GM18951 (cell line): ENCODE results near the gene TOMM7.

Source experiments
- POLR2A ChIP-seq: IDR thresholded peaks from 4 replicates; pipeline ENCODE4 v1.6.1; 2011; ENCODE audit warnings: mild to moderate bottlenecking; ENCODE audit not compliant: insufficient read length, insufficient read depth; ENCODE audit errors: extremely low read depth
- in situ Hi-C: fragments of 300-500 bp; cut with MboI; formaldehyde crosslinking; loops from one replicate; pipeline ENCODE4 v1.12.0; 2022; ENCODE audit warnings: low sequenced_read_pairs, mixed read lengths, inconsistent platforms; ENCODE audit not compliant: unreplicated experiment

Gene TOMM7

GRCh38 chr7:22822486-22823141 lies at the start of gene TOMM7:
TOMM7 (minus strand) TSS chr7:22822849; CDS start chr7:22822779, 70 bp downstream.
- peak; percentile 80 for TF ChIP-seq POLR2A
- in situ Hi-C loops = no loop called here

- in situ Hi-C loops = no loop called here
- TF ChIP-seq POLR2A = no peak
Observed at GRCh38 chr7:22872096-22872807, 49.6 kb upstream of the TOMM7 start.

GRCh38 chr7:22871661-22872060 lies 49.0 kb upstream of the TOMM7 start:
- in situ Hi-C loops = no loop called here
- TF ChIP-seq POLR2A = no peak

GRCh38 chr7:22868509-22868908 lies 45.9 kb upstream of the TOMM7 start:
- TF ChIP-seq POLR2A = no peak
- in situ Hi-C loops = no loop called here

DNA sequence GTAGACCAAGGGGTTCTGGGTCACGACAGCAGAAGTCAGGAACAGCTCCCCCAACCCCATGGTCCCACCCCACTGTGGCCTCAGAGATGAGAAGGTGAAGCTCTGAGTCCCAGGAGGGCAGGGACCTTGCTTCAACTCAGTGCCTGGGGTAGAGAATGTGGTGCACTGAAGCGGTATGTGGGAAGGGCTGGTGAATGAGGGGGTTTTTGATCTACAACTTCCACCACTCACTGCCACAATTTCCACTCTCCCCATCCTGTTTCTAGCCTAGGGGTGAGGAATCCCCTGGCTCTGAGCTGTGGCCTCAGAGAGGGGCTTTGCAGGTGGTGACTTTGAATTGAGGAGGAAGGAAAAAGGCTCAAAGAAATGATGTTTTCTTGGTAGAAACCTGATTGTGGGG lies 44.9 kb upstream of the TOMM7 start:
- in situ Hi-C loops = no loop called here
- no peak for TF ChIP-seq POLR2A

GRCh38 chr7:22867003-22867402 lies 44.4 kb upstream of the TOMM7 start:
- in situ Hi-C loops = no loop called here
- TF ChIP-seq POLR2A = no peak

DNA sequence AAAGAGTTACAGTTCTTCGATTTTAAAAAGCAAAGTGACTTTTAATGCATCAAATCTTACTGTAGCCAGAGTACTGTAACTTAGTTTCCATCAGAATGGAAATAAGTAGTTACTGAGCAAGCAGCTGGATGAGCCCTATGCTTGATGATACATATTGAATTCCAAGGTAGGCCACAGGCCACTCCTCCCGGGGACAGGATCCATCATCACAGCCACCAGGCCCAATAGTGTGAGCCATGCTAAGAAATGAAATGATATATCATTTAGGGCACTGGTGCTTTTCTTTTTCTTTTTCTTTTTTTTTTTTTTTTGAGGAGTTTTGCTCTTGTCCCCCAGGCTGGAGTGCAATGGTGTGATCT lies 42.9 kb upstream of the TOMM7 start:
- TF ChIP-seq POLR2A = no peak
- in situ Hi-C loops = no loop called here

- in situ Hi-C loops = no loop called here
- TF ChIP-seq POLR2A = peak; percentile 30
Observed at GRCh38 chr7:22864855-22865601, 42.4 kb upstream of the TOMM7 start.

DNA sequence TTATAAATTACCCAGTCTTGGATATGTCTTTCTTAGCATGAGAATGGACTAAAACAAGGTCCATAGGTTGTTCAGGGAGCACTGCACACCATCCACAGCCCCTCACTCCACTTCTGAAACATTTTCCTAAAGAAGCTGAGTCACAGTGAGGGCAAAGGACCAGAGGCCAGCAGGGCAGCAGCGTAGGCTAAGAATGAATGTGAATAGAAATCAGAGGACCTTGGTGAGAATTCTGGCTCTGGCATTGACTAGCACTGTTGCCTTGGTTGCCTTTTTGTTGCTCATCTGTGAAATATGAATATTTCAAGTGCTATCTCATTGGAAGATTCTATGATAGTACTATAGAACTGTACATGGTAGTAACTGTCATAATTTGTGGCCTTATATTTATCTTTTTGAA lies 41.7 kb upstream of the TOMM7 start:
- no peak for TF ChIP-seq POLR2A
- in situ Hi-C loops = no loop called here

- in situ Hi-C loops = no loop called here
- TF ChIP-seq POLR2A = no peak
Observed at GRCh38 chr7:22863156-22863899, 40.7 kb upstream of the TOMM7 start.

DNA sequence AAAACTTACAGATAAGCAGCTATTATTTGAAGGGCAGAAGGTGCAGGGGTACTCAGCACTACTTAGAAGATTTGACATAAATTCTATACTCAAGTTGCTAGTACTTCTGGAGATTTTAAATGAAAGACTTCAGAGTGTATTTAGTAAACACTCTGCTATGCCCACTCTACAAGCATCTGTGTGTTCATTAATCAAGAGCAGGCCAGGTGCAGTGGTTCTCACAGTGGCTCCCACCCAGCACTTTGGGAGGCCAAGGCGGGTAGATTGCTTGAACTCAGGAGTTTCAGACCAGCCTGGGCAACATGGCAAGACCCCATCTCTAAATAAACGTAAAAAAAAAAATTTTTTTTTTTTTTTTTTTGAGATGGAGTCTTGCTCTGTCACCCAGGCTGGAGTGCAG lies 38.9 kb upstream of the TOMM7 start:
- in situ Hi-C loops = no loop called here
- peak; percentile 24 for TF ChIP-seq POLR2A

DNA sequence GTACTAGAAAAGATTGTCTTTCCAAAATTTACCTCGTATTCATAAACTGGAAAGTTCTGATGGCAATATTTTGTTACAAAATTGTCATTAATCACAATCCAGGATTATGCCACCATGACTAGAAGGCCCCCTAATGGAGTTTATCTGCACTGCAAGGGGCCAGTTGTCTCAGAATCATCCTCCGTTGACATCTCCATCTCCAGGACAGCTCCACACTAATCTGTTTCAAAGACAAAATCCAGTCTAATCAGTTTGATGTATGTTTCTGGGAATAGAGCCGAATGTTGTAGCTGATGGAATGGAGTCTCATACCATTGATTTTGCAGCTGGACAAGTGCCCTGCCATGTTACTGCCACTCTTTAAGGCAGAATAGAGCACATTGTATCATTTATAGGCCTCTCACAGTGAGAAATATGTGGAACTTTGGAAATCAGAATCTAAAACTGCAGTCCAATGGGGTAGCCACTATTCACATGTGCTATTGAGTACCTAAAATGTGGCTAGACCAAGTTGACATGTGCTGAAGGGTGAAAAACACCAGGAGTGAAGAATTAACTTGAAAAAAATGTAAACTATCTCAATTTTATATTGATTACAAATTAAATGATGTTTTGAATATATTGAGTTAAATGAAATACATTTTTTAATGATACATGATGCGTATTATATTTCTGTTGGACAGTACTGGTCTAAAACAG lies 38.3 kb upstream of the TOMM7 start:
- TF ChIP-seq POLR2A = no peak
- in situ Hi-C loops = no loop called here
